HCT116 (cell line): ENCODE results near the gene RYR2. TPM values are rescaled to one million over a fixed set of nuclear protein-coding genes. Genes with fewer than 3 reads are reported as not detected.

ENCODE experiments used
- ATAC-seq: fragments of 200-7000 bp; cut with Tn5 transposase; 2 replicates; pipeline ENCODE4 v1.9.1; 2020; ENCODE audit warnings: mild to moderate bottlenecking, moderate library complexity
- BruUV-seq: library from RNA; stranded (reverse); fragments of 400-500 nt; replicated peaks from 2 replicates; lab custom pipeline; 2021; lab: Mats Ljungman, UMichigan
- CTCF ChIA-PET: fragments of 300-600 bp; sonication (Branson Sonifier 250); formaldehyde crosslinking; loops from one replicate; lab custom pipeline; 2021; ENCODE audit warnings: antibody characterized with exemption; lab: Charles Lee
- POLR2A ChIA-PET: fragments of 300-600, 350-600 bp; sonication (Branson Sonifier 250); formaldehyde crosslinking; loops from one replicate; lab custom pipeline; 2021; ENCODE audit warnings: antibody characterized with exemption; lab: Charles Lee
- RAD21 ChIA-PET, 2 experiments: fragments of 300-600 bp; sonication (Branson Sonifier 250); formaldehyde crosslinking; loops; one replicate each; lab custom pipeline; 2023; ENCODE audit warnings: low total read pairs in 2 of 2; ENCODE audit not compliant: uncharacterized antibody in 2 of 2, unreplicated experiment in 2 of 2, low non-redundant PET in 1 of 2; lab: Charles Lee
- DNase-seq: peaks from one replicate; pipeline ENCODE4 v3.0.0-alpha.2; 2010; ENCODE audit warnings: low read depth, low spot score
- H2AFZ ChIP-seq: fragments of 200-600 bp; shearing (Covaris generic), sonication (generic); 2 replicates; pipeline ENCODE4 v1.6.1; 2017; ENCODE audit warnings: low read depth, mixed run types, mixed read lengths, antibody characterized with exemption, low read length; ENCODE audit not compliant: poor library complexity, severe bottlenecking
- H3K27ac ChIP-seq: 2 replicates; pipeline ENCODE4 v1.5.1; 2012; ENCODE audit warnings: low read depth, low read length
- H3K27me3 ChIP-seq: fragments of 200-600 bp; sonication (generic); 2 replicates; pipeline ENCODE4 v1.6.1; 2016; ENCODE audit warnings: mixed run types, low read length, mixed read lengths; ENCODE audit not compliant: insufficient read depth
- H3K36me3 ChIP-seq, 2 experiments: fragments of 200-500 bp in 1 of 2; fragments of 200-600 bp in 1 of 2; sonication (Bioruptor generic) in 1 of 2; sonication (generic) in 1 of 2; 2 replicates each; pipeline versions ENCODE4 v1.5.1 to v1.6.1; 2014 to 2016; ENCODE audit warnings: low read length in 2 of 2, inconsistent platforms in 1 of 2, mixed read lengths in 1 of 2, mixed run types in 1 of 2; ENCODE audit not compliant: insufficient read depth in 2 of 2, control insufficient read depth in 1 of 2
- H3K4me1 ChIP-seq, 2 experiments: fragments of 200-600 bp in 1 of 2; sonication (generic) in 1 of 2; 2 replicates each; pipeline versions ENCODE4 v1.5.1 to v1.6.1; 2012 to 2017; ENCODE audit warnings: low read length in 2 of 2, inconsistent platforms in 1 of 2, mild to moderate bottlenecking in 1 of 2, mixed read lengths in 1 of 2, mixed run types in 1 of 2, moderate library complexity in 1 of 2; ENCODE audit not compliant: insufficient read depth in 2 of 2, control insufficient read depth in 1 of 2
- H3K4me2 ChIP-seq: fragments of 200-600 bp; sonication (generic); 2 replicates; pipeline ENCODE4 v1.6.1; 2017; ENCODE audit warnings: mixed run types, low read length, mixed read lengths
- H3K4me3 ChIP-seq, 2 experiments: fragments of 200-600 bp in 1 of 2; sonication (generic) in 1 of 2; replicated peaks in 1 of 2; 2 replicates each; pipeline ENCODE4 v1.5.1; 2011 to 2016; ENCODE audit warnings: low read length in 2 of 2, control low read depth in 1 of 2, low read depth in 1 of 2, mild to moderate bottlenecking in 1 of 2, mixed read lengths in 1 of 2, mixed run types in 1 of 2
- H3K79me2 ChIP-seq: fragments of 200-600 bp; sonication (generic); 2 replicates; pipeline ENCODE4 v1.6.1; 2017; ENCODE audit warnings: mild to moderate bottlenecking, mixed run types, low read length, moderate library complexity, mixed read lengths; ENCODE audit not compliant: insufficient read depth
- H3K9ac ChIP-seq: fragments of 200-600 bp; sonication (generic); 2 replicates; pipeline ENCODE4 v1.6.1; 2016; ENCODE audit warnings: low read length, mixed read lengths
- H3K9me2 ChIP-seq: fragments of 200-600 bp; sonication (generic), shearing (Covaris generic); 2 replicates; pipeline ENCODE4 v1.6.1; 2017; ENCODE audit warnings: mixed run types, mild to moderate bottlenecking, moderate library complexity; ENCODE audit not compliant: insufficient read depth
- H3K9me3 ChIP-seq, 2 experiments: fragments of 200-500 bp in 1 of 2; fragments of 200-600 bp in 1 of 2; sonication (Bioruptor generic) in 1 of 2; sonication (generic) in 1 of 2; 2 replicates each; pipeline ENCODE4 v1.6.1; 2014 to 2017; ENCODE audit warnings: low read length in 2 of 2, mixed read lengths in 2 of 2, inconsistent platforms in 1 of 2, low read depth in 1 of 2, mild to moderate bottlenecking in 1 of 2, mixed run types in 1 of 2, moderate library complexity in 1 of 2; ENCODE audit not compliant: control insufficient read depth in 1 of 2, insufficient read depth in 1 of 2
- H4K20me1 ChIP-seq: fragments of 200-600 bp; sonication (generic), shearing (Covaris generic); 2 replicates; pipeline ENCODE4 v1.6.1; 2017; ENCODE audit warnings: mixed run types, mild to moderate bottlenecking, moderate library complexity; ENCODE audit not compliant: insufficient read depth
- CBX3 ChIP-seq: IDR thresholded peaks from 2 replicates; pipeline ENCODE4 v1.6.1; 2012; ENCODE audit warnings: low read depth
- EGR1 ChIP-seq: IDR thresholded peaks from 2 replicates; pipeline ENCODE4 v1.6.1; 2012; ENCODE audit warnings: low read depth
- ELF1 ChIP-seq: IDR thresholded peaks from 2 replicates; pipeline ENCODE4 v1.6.1; 2012; ENCODE audit warnings: low read depth, borderline replicate concordance
- POLR2A ChIP-seq: IDR thresholded peaks from 2 replicates; pipeline ENCODE4 v1.7.0; 2011; ENCODE audit warnings: borderline replicate concordance; ENCODE audit not compliant: insufficient read depth, insufficient read length; ENCODE audit errors: extremely low read depth
- RAD21 ChIP-seq: IDR thresholded peaks from 2 replicates; pipeline ENCODE4 v1.6.1; 2012; ENCODE audit warnings: low read depth, mild to moderate bottlenecking
- SP1 ChIP-seq: IDR thresholded peaks from 2 replicates; pipeline ENCODE4 v1.6.1; 2012; ENCODE audit warnings: low read depth
- SRF ChIP-seq: IDR thresholded peaks from 2 replicates; pipeline ENCODE4 v1.6.1; 2012; ENCODE audit warnings: low read depth
- TCF7L2 ChIP-seq: IDR thresholded peaks from 2 replicates; pipeline ENCODE4 v1.7.0; 2011; ENCODE audit warnings: borderline replicate concordance, inconsistent platforms; ENCODE audit not compliant: insufficient read depth, insufficient read length; ENCODE audit errors: extremely low read depth
- ZFX ChIP-seq: fragments of 450-650 bp; IDR thresholded peaks from 2 replicates; pipeline ENCODE4 v1.6.1; 2017
- intact Hi-C: fragments of 100-400 bp; cut with micrococcal nuclease; formaldehyde crosslinking; loops from 2 replicates; pipeline ENCODE4 v1.10.0; 2022
- total RNA-seq: library from RNA; stranded (reverse); gene quantifications from one replicate; pipeline ENCODE4 v1.2.1, GENCODE V29; 2021; ENCODE audit not compliant: unreplicated experiment
- TF ChIP-seq, protein P1 (sequence below), 3 experiments: fragments of 200-600 bp in 1 of 3; sonication (generic) in 1 of 3; IDR thresholded peaks in 2 of 3; conservative IDR thresholded peaks in 1 of 3; 2 replicates each; pipeline ENCODE4 v1.5.1; 2012 to 2017; ENCODE audit warnings: low read depth in 2 of 3, low read length in 2 of 3, antibody characterized with exemption in 1 of 3, borderline replicate concordance in 1 of 3, control low read depth in 1 of 3, mild to moderate bottlenecking in 1 of 3, mixed read lengths in 1 of 3, mixed run types in 1 of 3, moderate library complexity in 1 of 3; ENCODE audit not compliant: insufficient read depth in 1 of 3
- TF ChIP-seq, protein P2 (sequence below): IDR thresholded peaks from 2 replicates; pipeline ENCODE4 v1.6.1; 2011; ENCODE audit warnings: mild to moderate bottlenecking, low read length, moderate library complexity; ENCODE audit not compliant: insufficient replicate concordance; ENCODE audit errors: extremely low read depth

The RYR2 gene
- total RNA-seq, 1 experiment from 2014 or later, result 0.02 TPM

DNA sequence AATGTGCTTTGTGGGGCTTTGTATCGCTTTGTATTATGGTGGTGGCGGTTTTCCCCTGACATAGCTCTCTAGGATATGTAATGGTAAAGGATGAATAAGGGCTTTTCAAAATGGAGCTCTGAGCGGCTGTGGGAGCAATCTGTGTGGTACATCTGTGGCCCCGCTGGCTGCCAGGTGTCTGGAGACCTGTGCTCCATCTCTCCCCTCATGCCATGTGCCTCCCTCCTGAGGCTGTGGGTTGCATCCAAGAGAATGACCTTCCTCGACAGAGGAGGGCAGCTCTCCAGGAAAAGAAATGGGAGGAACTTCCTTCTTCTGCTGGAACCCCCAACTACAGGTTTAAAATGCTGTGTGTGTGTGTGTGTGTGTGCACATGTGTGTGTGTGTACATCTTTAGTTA, 78.7 kb downstream of the RYR2 start:
- Histone ChIP-seq H3K4me1 (no peaks in the 10 kb centered on the region), H3K4me2 (no peak overlapping the region), H3K9ac (no peak overlapping the region), H3K36me3 (no peaks in the 10 kb centered on the region), H4K20me1 (no peaks in the 10 kb centered on the region), H3K9me2 (no peaks in the 10 kb centered on the region), H3K27me3 (no peaks in the 10 kb centered on the region), H3K79me2 (no peaks in the 10 kb centered on the region), H2AFZ (no peak overlapping the region), H3K9me3 (no peaks in the 10 kb centered on the region), H3K4me3 (no peak overlapping the region), H3K27ac (no peak overlapping the region)
- intact Hi-C loops, result loop anchor here (10.0 kb wide), 1 partner anchor 1016 kb away; no protein-coding TSS in a partner anchor
- TF ChIP-seq EGR1 (no peak), POLR2A (no peak), SP1 (no peak), TCF7L2 (no peak), SRF (no peak), RAD21 (no peak), ZFX (no peak), ELF1 (no peak), CBX3 (no peak)
- TF ChIP-seq, protein P1, sequence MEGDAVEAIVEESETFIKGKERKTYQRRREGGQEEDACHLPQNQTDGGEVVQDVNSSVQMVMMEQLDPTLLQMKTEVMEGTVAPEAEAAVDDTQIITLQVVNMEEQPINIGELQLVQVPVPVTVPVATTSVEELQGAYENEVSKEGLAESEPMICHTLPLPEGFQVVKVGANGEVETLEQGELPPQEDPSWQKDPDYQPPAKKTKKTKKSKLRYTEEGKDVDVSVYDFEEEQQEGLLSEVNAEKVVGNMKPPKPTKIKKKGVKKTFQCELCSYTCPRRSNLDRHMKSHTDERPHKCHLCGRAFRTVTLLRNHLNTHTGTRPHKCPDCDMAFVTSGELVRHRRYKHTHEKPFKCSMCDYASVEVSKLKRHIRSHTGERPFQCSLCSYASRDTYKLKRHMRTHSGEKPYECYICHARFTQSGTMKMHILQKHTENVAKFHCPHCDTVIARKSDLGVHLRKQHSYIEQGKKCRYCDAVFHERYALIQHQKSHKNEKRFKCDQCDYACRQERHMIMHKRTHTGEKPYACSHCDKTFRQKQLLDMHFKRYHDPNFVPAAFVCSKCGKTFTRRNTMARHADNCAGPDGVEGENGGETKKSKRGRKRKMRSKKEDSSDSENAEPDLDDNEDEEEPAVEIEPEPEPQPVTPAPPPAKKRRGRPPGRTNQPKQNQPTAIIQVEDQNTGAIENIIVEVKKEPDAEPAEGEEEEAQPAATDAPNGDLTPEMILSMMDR (IDR thresholded peaks at IDR 0.05 in 2 of 3, conservative IDR thresholded peaks at IDR 0.05 in 1 of 3; ENCODE audit: borderline replicate concordance in 1 of 3, insufficient read depth in 1 of 3, low read depth in 2 of 3, low read length in 2 of 3), result no peak
- TF ChIP-seq, protein P2, sequence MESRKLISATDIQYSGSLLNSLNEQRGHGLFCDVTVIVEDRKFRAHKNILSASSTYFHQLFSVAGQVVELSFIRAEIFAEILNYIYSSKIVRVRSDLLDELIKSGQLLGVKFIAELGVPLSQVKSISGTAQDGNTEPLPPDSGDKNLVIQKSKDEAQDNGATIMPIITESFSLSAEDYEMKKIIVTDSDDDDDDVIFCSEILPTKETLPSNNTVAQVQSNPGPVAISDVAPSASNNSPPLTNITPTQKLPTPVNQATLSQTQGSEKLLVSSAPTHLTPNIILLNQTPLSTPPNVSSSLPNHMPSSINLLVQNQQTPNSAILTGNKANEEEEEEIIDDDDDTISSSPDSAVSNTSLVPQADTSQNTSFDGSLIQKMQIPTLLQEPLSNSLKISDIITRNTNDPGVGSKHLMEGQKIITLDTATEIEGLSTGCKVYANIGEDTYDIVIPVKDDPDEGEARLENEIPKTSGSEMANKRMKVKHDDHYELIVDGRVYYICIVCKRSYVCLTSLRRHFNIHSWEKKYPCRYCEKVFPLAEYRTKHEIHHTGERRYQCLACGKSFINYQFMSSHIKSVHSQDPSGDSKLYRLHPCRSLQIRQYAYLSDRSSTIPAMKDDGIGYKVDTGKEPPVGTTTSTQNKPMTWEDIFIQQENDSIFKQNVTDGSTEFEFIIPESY, result no peak
- CTCF ChIA-PET, result no interaction called here
- DNase-seq (no peak), ATAC-seq (no peak)
- POLR2A ChIA-PET, result no interaction called here
- no TSS peak for BruUV-seq
- RAD21 ChIA-PET, result no interaction called here
